Measurements from ENCODE around the gene PTBP2. TPM values are rescaled to one million over a fixed set of nuclear protein-coding genes. Genes with fewer than 3 reads are reported as not detected.

PTBP2 gene
- total RNA-seq, 2 experiments from 2014 or later = 36.9 to 46.0 TPM

DNA sequence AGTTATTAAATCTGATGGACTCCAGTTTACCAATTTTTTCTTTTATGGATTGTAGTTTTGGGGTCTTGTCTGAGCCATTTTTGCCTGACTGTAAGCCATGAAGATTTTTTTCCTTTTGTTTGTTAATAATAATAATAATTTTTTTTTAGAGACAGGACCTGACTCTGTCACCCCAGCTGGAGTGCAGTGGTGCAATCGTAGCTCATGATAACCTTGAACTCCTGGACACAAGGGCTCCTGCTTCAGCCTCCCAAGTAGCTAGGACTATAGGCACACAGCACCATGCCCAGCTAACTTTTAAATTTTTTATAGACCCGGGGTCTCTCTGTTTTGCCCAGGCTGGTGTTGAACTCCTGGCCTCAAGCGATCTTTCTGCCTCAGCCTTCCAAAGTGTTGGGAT lies 6.3 kb downstream of the PTBP2 start:
- Histone ChIP-seq H3K79me2 (ENCODE audit: insufficient read depth, low read depth, low read length) (peaks cover 90% of the 10 kb centered on the region), H3K4me1 (ENCODE audit: insufficient read depth, low read length, poor library complexity, severe bottlenecking) (peaks cover 12% of the 10 kb centered on the region), H3K4me3 (ENCODE audit: low read depth, low read length, poor library complexity, severe bottlenecking) (no peak overlapping the region), H3K36me3 (ENCODE audit: insufficient read depth, low read length) (peaks cover 94% of the 10 kb centered on the region), H3K9me3 (ENCODE audit: low read length) (peaks cover 18% of the 10 kb centered on the region; the same call in 1 of the 2 replicates), H3K9me2 (ENCODE audit: insufficient read depth, low read length) (no peaks in the 10 kb centered on the region), H3K4me2 (ENCODE audit: low read length) (no peak overlapping the region), H3K27ac (ENCODE audit: low read depth, low read length, poor library complexity, severe bottlenecking) (no peak overlapping the region), H4K20me1 (ENCODE audit: insufficient read depth, low read length) (peaks cover 5% of the 10 kb centered on the region; the same call in 1 of the 2 replicates), H2AFZ (ENCODE audit: low read length) (no peak overlapping the region)
- TF ChIP-seq, protein P1, sequence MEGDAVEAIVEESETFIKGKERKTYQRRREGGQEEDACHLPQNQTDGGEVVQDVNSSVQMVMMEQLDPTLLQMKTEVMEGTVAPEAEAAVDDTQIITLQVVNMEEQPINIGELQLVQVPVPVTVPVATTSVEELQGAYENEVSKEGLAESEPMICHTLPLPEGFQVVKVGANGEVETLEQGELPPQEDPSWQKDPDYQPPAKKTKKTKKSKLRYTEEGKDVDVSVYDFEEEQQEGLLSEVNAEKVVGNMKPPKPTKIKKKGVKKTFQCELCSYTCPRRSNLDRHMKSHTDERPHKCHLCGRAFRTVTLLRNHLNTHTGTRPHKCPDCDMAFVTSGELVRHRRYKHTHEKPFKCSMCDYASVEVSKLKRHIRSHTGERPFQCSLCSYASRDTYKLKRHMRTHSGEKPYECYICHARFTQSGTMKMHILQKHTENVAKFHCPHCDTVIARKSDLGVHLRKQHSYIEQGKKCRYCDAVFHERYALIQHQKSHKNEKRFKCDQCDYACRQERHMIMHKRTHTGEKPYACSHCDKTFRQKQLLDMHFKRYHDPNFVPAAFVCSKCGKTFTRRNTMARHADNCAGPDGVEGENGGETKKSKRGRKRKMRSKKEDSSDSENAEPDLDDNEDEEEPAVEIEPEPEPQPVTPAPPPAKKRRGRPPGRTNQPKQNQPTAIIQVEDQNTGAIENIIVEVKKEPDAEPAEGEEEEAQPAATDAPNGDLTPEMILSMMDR (conservative IDR thresholded peaks at IDR 0.05; ENCODE audit: low read length) = no peak
- no peak for TF ChIP-seq EZH2phosphoT487 (IDR thresholded peaks at IDR 0.05; ENCODE audit: borderline replicate concordance, low read depth, low read length)
- no TSS peak for BruUV-seq (replicated peaks)
- POLR2A ChIA-PET = interaction anchor here (1.8 to 2.1 kb wide), 2 partner anchors 9 to 14 kb away, joined by 6 to 11 read pairs; no protein-coding TSS in a partner anchor
- intact Hi-C loops (cut with micrococcal nuclease; ENCODE audit: unreplicated experiment) = loop anchor here (10.0 kb wide), 1 partner anchor 1493 kb away; the partner anchor contains the start of gene RWDD3
- CTCF ChIA-PET (ENCODE audit: unreplicated experiment) = no interaction called here
- no peak for DNase-seq (ENCODE audit: low spot score)

DNA sequence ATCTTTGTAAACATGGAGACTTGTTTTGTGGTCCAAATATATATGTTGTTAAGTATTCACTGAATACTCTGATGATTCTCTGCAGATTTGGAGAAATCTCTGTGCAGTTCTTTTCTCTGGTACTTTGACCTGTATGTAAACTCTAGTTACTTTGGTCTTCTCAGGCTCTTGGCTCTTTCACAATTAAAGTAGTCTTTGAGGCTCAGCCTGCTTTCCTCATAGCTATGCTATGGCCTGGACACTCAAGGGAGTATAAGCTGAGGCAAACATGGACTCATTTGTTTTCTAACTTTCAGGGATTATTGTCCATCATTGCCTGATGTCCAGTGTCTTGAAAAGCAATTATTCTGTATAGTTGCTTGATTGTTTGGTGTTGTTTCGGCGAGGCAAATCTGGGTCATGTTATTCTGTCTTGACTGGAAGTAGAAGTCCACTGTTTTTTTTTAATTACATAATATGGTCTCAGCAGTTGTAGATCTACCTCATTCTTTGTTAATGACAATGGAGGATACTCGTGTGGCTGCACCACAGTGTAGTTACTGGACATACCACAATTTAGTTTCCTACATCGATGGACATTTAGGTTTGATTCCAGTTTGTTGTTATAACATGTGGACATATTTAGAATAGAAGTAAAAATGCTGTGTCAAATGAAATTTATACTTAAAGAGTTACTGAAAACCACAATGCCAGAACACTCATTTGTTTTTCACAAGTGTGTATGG lies 9.2 kb downstream of the PTBP2 start:
- ChIA-PET POLR2A (interaction anchor here (0.6 to 0.7 kb wide), 2 partner anchors 16 to 17 kb away, joined by 3 to 5 read pairs; no protein-coding TSS in a partner anchor), CTCF (ENCODE audit: unreplicated experiment) (no interaction called here)
- TF ChIP-seq, protein P1 (conservative IDR thresholded peaks at IDR 0.05; ENCODE audit: low read length) = no peak
- no peak for TF ChIP-seq EZH2phosphoT487 (IDR thresholded peaks at IDR 0.05; ENCODE audit: borderline replicate concordance, low read depth, low read length)
- Histone ChIP-seq H3K9me3 (ENCODE audit: low read length) (peaks cover 36% of the 10 kb centered on the region; the same call in 1 of the 2 replicates), H2AFZ (ENCODE audit: low read length) (no peak overlapping the region), H3K4me1 (ENCODE audit: insufficient read depth, low read length, poor library complexity, severe bottlenecking) (no peaks in the 10 kb centered on the region), H3K4me2 (ENCODE audit: low read length) (no peak overlapping the region), H3K79me2 (ENCODE audit: insufficient read depth, low read depth, low read length) (peaks cover 91% of the 10 kb centered on the region), H3K36me3 (ENCODE audit: insufficient read depth, low read length) (peaks cover 95% of the 10 kb centered on the region), H3K4me3 (ENCODE audit: low read depth, low read length, poor library complexity, severe bottlenecking) (no peak overlapping the region), H3K9me2 (ENCODE audit: insufficient read depth, low read length) (no peaks in the 10 kb centered on the region), H3K27ac (ENCODE audit: low read depth, low read length, poor library complexity, severe bottlenecking) (no peak overlapping the region), H4K20me1 (ENCODE audit: insufficient read depth, low read length) (no peaks in the 10 kb centered on the region)
- intact Hi-C loops (cut with micrococcal nuclease; ENCODE audit: unreplicated experiment) = no loop called here
- no peak for DNase-seq (ENCODE audit: low spot score)
- no TSS peak for BruUV-seq (replicated peaks)

DNA sequence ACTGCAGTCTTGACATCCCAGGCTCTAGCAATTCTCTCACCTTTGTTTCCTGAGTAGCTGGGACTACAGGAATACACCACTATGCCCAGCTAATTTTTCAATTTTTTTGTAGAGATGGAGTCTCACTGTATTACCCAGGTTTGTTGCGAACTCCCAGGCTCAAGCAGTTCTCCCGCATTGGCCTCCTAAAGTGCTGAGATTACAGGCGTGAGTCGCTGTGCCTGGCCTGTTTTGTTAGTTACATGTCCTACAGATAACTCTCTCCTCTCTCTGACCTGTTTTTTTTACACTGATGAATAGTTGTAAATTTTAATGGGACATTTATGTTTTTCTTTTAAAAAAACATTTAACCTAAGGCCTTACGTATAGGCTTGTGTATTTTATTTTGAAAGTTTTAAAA lies 19.8 kb downstream of the PTBP2 start:
- H3K9me2 ChIP-seq (ENCODE audit: insufficient read depth, low read length) = no peaks in the 10 kb centered on the region
- ChIA-PET CTCF (ENCODE audit: unreplicated experiment) (no interaction called here), POLR2A (interaction anchor here (1.4 to 1.5 kb wide), 3 partner anchors 11 to 18 kb away, joined by 3 to 11 read pairs (median 5); no protein-coding TSS in a partner anchor)
- peaks cover 100% of the 10 kb centered on the region for H3K79me2 ChIP-seq (ENCODE audit: insufficient read depth, low read depth, low read length)
- no peak overlapping the region for H2AFZ ChIP-seq (ENCODE audit: low read length)
- no peak overlapping the region for H3K27ac ChIP-seq (ENCODE audit: low read depth, low read length, poor library complexity, severe bottlenecking)
- H3K4me2 ChIP-seq (ENCODE audit: low read length) = no peak overlapping the region
- H3K4me1 ChIP-seq (ENCODE audit: insufficient read depth, low read length, poor library complexity, severe bottlenecking) = no peaks in the 10 kb centered on the region
- peaks cover 30% of the 10 kb centered on the region; the same call in 1 of the 2 replicates for H3K9me3 ChIP-seq (ENCODE audit: low read length)
- peaks cover 91% of the 10 kb centered on the region for H3K36me3 ChIP-seq (ENCODE audit: insufficient read depth, low read length)
- no peak for DNase-seq (ENCODE audit: low spot score)
- H4K20me1 ChIP-seq (ENCODE audit: insufficient read depth, low read length) = peaks cover 12% of the 10 kb centered on the region; the same call in 1 of the 2 replicates
- H3K4me3 ChIP-seq (ENCODE audit: low read depth, low read length, poor library complexity, severe bottlenecking) = no peak overlapping the region
- BruUV-seq (replicated peaks) = no TSS peak
- intact Hi-C loops (cut with micrococcal nuclease; ENCODE audit: unreplicated experiment) = no loop called here
- TF ChIP-seq, protein P1 (conservative IDR thresholded peaks at IDR 0.05; ENCODE audit: low read length) = no peak
- TF ChIP-seq EZH2phosphoT487 (IDR thresholded peaks at IDR 0.05; ENCODE audit: borderline replicate concordance, low read depth, low read length) = no peak
